ENCODE data around the gene PYGO1.
A peak's percentile ranks its signal among the peaks of the same experiment; 100 is the strongest.
"Not testable (repeated sequence)": the region's sequence is repeated elsewhere in the genome, so short reads cannot be mapped to it uniquely, and the experiment has no call there.

The PYGO1 gene

GRCh38 chr15:55588070-55588814 lies at the start of gene PYGO1:
TSS of gene PYGO1 (minus strand) at chr15:55588345. CDS start at chr15:55587883, 462 bp downstream.
- DNase-seq: peak; percentile 40

GRCh38 chr15:55637086-55637485 lies 48.9 kb upstream of the PYGO1 start:
- DNase-seq: no peak

- DNase-seq: no peak
These were observed 45.6 kb upstream of the PYGO1 start for GRCh38 chr15:55633731-55634130.

- DNase-seq: no peak
These were observed 44.3 kb upstream of the PYGO1 start for GRCh38 chr15:55632434-55632833.

DNA sequence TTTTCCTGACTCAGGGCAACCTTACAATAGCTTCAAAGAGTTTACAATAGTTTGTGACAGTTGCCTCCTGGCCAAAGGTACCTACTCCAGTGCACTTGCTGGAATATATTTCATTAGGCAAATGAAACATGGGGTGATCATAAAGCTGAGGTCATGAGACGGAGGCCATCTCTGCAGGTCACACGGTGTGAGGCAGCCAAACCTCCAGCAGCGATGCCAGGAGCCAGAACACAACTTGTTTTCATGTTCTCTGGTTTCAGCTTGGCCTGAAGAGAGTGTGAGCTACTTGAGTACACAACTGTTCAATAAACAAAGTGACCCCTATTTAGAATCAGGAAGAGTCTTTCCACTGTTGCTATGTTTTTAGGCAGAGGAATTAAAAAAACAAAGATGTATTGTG lies 42.7 kb upstream of the PYGO1 start:
- DNase-seq: no peak

GRCh38 chr15:55628369-55628730 lies 40.2 kb upstream of the PYGO1 start:
- no peak for DNase-seq

- DNase-seq: peak; percentile 26
These were observed 39.7 kb upstream of the PYGO1 start for GRCh38 chr15:55627730-55628368.

- DNase-seq: peak; percentile 24
These were observed 31.6 kb upstream of the PYGO1 start for GRCh38 chr15:55619783-55620182.

DNA sequence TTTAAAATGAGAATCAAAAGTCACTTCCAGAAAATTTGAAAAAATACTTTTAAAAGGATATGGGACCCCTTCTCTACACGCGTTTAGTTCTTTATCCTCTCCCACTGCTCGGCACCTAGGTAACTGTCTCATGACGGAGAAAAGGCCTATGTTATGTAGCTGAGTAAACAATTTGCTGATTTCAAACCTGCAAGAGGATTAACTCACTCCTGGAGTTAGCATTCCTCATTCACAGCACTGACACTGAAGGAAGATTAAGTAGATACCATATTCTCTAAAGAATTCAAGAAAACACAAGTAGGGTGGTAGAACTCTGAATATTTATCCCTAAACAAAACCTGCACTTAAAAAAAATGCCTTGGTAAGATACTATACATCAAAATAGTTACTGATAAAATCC lies 30.2 kb upstream of the PYGO1 start:
- no peak for DNase-seq

GRCh38 chr15:55615445-55615844 lies 27.3 kb upstream of the PYGO1 start:
- no peak for DNase-seq

GRCh38 chr15:55613727-55614126 lies 25.6 kb upstream of the PYGO1 start:
- no peak for DNase-seq

- DNase-seq: no peak
These were observed 18.1 kb upstream of the PYGO1 start for GRCh38 chr15:55606214-55606613.

- no peak for DNase-seq
These were observed 13.2 kb upstream of the PYGO1 start for GRCh38 chr15:55601374-55601773.

DNA sequence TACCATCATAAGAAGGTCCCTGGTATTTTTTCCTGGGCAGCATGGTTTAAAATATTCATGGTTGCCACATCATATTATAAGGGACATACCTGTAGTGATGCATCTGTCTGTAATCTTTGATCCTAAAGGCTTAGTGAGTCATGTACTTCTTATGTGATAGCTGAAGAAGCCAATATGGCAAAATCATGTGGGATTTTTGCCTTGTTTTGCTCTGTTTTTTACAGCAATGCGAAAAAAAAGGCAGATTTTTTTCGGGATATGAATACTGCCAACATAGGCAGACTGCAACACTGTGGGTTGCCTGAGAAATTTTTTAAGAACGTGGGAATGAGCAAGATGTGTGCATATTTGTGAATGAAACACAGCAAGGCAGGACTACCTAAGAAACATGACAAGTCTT lies 11.3 kb upstream of the PYGO1 start:
- no peak for DNase-seq

DNA sequence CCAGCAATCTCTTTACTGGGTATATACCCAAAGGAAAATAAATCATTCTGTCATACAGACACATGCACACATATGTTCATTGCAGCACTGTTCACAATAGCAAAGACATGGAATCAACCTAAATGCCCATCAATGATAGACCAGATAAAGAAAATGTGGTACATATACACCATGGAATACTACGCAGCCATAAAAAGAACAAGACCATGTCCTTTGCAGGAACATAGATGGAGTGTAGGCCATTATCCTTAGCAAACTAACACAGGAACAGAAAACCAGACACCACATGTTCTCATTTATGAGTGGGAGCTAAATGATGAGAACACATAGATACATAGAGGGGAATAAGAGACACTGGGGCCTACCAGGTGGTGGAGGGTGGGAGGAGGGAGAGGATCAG lies 4.9 kb upstream of the PYGO1 start:
- not testable (repeated sequence) for DNase-seq

DNA sequence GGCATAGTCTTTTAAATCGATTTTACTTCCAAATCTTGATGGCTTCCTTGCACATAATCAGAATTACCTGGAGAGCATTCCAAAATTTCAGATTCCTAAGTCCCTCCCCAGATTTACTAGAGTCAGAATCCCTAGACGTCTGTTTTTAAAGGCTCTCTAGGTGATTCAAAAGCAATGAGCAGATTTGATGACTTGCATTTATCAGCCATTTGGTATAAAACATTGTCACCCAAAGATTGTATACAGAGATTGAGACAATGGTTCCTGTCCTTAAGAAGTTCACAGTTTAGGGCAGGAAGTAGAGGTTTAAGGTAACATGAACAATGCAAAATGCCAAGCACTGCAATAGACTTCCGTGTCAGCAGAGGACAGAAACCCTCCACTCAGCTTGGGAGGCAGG lies 2.6 kb upstream of the PYGO1 start:
- no peak for DNase-seq

- no peak for DNase-seq
These were observed 1.1 kb upstream of the PYGO1 start for GRCh38 chr15:55589287-55589686.

GRCh38 chr15:55588815-55589115 lies 620 bp upstream of the PYGO1 start:
- no peak for DNase-seq

- no peak for DNase-seq
These were observed 650 bp downstream of the PYGO1 start for GRCh38 chr15:55587321-55588069.

GRCh38 chr15:55586808-55587207 lies 1.3 kb downstream of the PYGO1 start:
- DNase-seq: no peak

DNA sequence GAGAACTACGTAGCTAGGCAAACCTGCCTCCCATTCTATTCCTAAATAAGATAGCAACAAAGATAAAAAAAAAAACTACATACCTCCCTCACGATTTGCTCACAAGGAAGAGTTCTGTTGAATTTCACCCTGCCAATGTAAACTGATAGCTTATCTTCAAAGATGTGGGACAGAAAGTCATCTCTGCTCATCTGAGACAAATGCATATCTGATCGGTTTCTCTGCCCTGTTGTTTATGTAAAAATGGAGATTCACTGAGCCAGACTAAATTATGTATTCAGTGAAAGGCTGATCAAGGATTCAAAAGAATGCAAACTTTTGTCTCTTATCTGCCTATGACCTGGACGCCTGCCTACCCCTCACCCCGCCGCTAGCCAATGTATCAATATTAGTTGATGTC lies 11.2 kb downstream of the PYGO1 start:
- DNase-seq: no peak

DNA sequence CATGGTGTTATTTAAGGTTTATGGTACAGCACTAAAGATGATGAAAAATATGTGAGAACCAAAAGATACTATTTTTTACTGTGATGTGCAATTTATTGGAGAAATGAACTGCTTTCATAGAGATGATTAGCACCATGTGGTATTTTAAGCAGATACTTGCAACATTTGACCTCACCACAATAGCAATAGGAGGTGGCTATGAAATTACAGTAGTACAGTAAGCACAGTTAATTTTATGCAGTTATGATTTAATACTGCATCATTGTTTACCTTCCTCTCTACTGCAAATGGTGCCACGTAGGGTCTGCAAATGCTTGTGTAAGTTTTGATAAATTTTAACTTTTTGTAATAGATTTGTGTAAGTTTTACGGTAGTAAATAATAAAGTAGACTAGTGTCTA lies 14.0 kb downstream of the PYGO1 start:
- DNase-seq: no peak

DNA sequence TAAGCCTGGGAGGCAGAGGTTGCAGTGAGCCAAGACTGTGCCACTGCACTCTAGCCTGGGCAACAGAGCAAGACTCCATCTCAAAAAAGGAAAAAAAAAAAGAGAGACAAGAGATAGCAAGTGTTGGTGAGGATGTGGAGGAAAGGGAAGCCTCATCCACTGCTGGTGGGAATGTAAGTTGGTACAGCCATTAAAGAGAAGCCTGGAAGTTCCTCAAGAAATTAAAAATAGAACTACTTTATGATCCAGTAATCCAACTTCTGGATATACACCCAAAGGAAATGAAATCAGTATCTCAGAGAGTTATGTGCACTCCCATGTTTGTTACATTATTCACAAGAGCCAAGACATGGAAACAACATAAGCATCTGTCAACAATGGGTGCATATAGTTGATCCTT lies 14.9 kb downstream of the PYGO1 start:
- no peak for DNase-seq

Data from RPMI8226 (cell line).